Calu3 (cell line): ENCODE data around the gene DOCK3. TPM values are rescaled to one million over a fixed set of nuclear protein-coding genes. Genes with fewer than 3 reads are reported as not detected.

Experiments used
- BruUV-seq: library from RNA; stranded (reverse); fragments of 400-500 nt; replicated peaks from 2 replicates; lab custom pipeline; 2021; lab: Mats Ljungman, UMichigan
- CTCF ChIA-PET: fragments of 300-600 bp; sonication (Branson Sonifier 250); formaldehyde crosslinking; loops from one replicate; lab custom pipeline; 2022; ENCODE audit warnings: antibody characterized with exemption; lab: Charles Lee
- DNase-seq: peaks from one replicate; pipeline ENCODE4 v3.0.0; 2022
- H3K27ac Mint-ChIP-seq: one replicate; pipeline ENCODE4 v1.8.0; 2022; ENCODE audit warnings: mixed read lengths; ENCODE audit not compliant: unreplicated experiment
- H3K27me3 Mint-ChIP-seq: one replicate; pipeline ENCODE4 v1.8.0; 2022; ENCODE audit warnings: mixed read lengths; ENCODE audit not compliant: unreplicated experiment
- H3K36me3 Mint-ChIP-seq: one replicate; pipeline ENCODE4 v1.8.0; 2022; ENCODE audit warnings: mild to moderate bottlenecking, moderate library complexity, mixed read lengths; ENCODE audit not compliant: insufficient read depth, unreplicated experiment
- H3K4me1 Mint-ChIP-seq: one replicate; pipeline ENCODE4 v1.8.0; 2022; ENCODE audit warnings: mild to moderate bottlenecking, low read depth, mixed read lengths; ENCODE audit not compliant: unreplicated experiment
- H3K4me3 Mint-ChIP-seq: one replicate; pipeline ENCODE4 v1.8.0; 2022; ENCODE audit warnings: mild to moderate bottlenecking, low read depth, moderate library complexity, mixed read lengths; ENCODE audit not compliant: unreplicated experiment
- H3K9me3 Mint-ChIP-seq: one replicate; pipeline ENCODE4 v1.8.0; 2022; ENCODE audit warnings: low read depth, mixed read lengths; ENCODE audit not compliant: unreplicated experiment
- CTCF ChIP-seq: fragments of 200-600 bp; IDR thresholded peaks from one replicate; pipeline ENCODE4 v1.8.0; 2022; ENCODE audit warnings: antibody characterized with exemption; ENCODE audit not compliant: unreplicated experiment
- intact Hi-C: fragments of 100-400 bp; cut with micrococcal nuclease; formaldehyde crosslinking; loops from one replicate; pipeline ENCODE4 v1.10.0; 2022; ENCODE audit not compliant: unreplicated experiment
- total RNA-seq: library from RNA; stranded (reverse); gene quantifications from 2 replicates; pipeline ENCODE4 v1.2.3, GENCODE V29; 2022

Gene DOCK3
- total RNA-seq, 1 experiment from 2014 or later = 0.19 TPM

- intact Hi-C loops = no loop called here
- DNase-seq = no peak
- Mint-ChIP-seq H3K36me3 (no peaks in the 10 kb centered on the region), H3K4me1 (no peaks in the 10 kb centered on the region), H3K27ac (no peak overlapping the region), H3K9me3 (peaks cover 2% of the 10 kb centered on the region), H3K27me3 (peaks cover 17% of the 10 kb centered on the region), H3K4me3 (no peak overlapping the region)
- TF ChIP-seq CTCF = no peak
- no TSS peak for BruUV-seq
- CTCF ChIA-PET = no interaction called here
Observed at GRCh38 chr3:50848308-50848707, 173.6 kb downstream of the DOCK3 start.

GRCh38 chr3:50850639-50851511, 176.1 kb downstream of the DOCK3 start:
- DNase-seq = no peak
- no peak overlapping the region for H3K27ac Mint-ChIP-seq

GRCh38 chr3:50853936-50854335, 179.2 kb downstream of the DOCK3 start:
- Mint-ChIP-seq H3K36me3 (no peaks in the 10 kb centered on the region), H3K4me1 (no peaks in the 10 kb centered on the region), H3K4me3 (no peak overlapping the region), H3K27me3 (no peaks in the 10 kb centered on the region), H3K9me3 (no peaks in the 10 kb centered on the region), H3K27ac (no peak overlapping the region)
- DNase-seq = no peak
- intact Hi-C loops = no loop called here
- no TSS peak for BruUV-seq
- CTCF ChIA-PET = no interaction called here
- no peak for TF ChIP-seq CTCF

More at GRCh38 chr3:50850639-50851511, 176.1 kb downstream of the DOCK3 start:
- CTCF ChIA-PET = interaction anchor here (1.0 kb wide), 1 partner anchor 463 kb away, joined by 3 read pairs; no protein-coding TSS in a partner anchor
- no peaks in the 10 kb centered on the region for H3K36me3 Mint-ChIP-seq
- no peak for TF ChIP-seq CTCF
- peaks cover 11% of the 10 kb centered on the region for H3K27me3 Mint-ChIP-seq
- H3K4me3 Mint-ChIP-seq = no peak overlapping the region
- no peaks in the 10 kb centered on the region for H3K4me1 Mint-ChIP-seq
- no TSS peak for BruUV-seq
- H3K9me3 Mint-ChIP-seq = peaks cover 2% of the 10 kb centered on the region
- intact Hi-C loops = no loop called here

DNA sequence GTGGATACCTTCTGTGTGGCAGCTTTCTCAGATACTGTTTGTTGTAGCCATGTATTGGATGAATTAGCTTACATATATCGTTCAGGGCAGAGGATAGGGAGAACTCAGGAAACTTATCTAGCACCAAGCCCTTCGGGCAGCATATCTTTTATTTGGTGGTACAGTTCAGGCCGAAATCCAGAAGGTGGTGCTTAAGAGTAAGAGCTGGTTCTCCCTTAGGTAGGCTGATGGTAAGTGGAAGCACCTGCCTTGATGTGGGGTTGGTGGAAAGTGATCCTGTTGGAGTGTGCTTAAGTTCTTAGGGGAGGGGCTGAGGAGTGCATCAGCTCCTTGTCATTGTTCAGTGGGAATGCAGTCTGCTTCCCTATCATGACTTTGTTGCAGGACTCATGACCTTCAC, 187.5 kb downstream of the DOCK3 start:
- Mint-ChIP-seq H3K27me3 (peaks cover 42% of the 10 kb centered on the region), H3K9me3 (no peaks in the 10 kb centered on the region), H3K36me3 (no peaks in the 10 kb centered on the region), H3K4me1 (no peaks in the 10 kb centered on the region), H3K27ac (no peak overlapping the region), H3K4me3 (no peak overlapping the region)
- CTCF ChIA-PET = no interaction called here
- no peak for DNase-seq
- intact Hi-C loops = no loop called here
- no TSS peak for BruUV-seq
- no peak for TF ChIP-seq CTCF
